ENCODE results near the gene ANKRD33B. TPM values are rescaled to one million over a fixed set of nuclear protein-coding genes. Genes with fewer than 3 reads are reported as not detected.

Gene ANKRD33B
- total RNA-seq, 4 donors from 2014 or later, result 16.7 to 27.0 (median 24.8) TPM

DNA sequence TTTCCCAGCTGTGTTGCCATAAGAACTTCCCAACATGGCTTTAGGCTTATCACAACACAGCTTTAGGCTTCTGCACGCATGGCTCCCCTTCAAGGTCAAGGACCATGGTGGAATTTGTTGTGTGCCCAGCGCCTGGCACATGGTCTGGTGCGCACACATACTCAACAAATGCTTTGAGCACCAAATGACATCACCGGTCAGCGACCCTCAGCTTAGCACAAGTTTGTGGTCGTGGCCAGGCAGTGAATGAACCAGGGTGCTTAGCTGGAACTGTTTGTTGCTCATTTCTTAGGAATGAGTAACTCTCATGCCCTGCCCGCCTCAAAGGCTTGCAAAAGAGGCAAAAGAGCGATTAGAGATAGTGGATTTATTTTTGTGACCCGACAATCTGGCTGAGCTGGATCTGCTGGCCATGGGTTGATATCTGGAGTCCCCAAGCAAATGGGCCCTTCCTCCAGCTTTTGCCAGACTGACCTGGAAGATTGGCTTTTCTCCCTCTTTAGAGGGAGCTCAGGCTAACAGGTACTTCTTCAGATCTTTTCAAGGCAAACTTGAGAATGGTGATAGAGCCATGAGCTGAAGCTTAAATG lies 138.3 kb downstream of the ANKRD33B start:
- H3K27ac ChIP-seq, result no peak overlapping the region
- no peak for DNase-seq (ENCODE audit: low spot score in 2 of 2)

DNA sequence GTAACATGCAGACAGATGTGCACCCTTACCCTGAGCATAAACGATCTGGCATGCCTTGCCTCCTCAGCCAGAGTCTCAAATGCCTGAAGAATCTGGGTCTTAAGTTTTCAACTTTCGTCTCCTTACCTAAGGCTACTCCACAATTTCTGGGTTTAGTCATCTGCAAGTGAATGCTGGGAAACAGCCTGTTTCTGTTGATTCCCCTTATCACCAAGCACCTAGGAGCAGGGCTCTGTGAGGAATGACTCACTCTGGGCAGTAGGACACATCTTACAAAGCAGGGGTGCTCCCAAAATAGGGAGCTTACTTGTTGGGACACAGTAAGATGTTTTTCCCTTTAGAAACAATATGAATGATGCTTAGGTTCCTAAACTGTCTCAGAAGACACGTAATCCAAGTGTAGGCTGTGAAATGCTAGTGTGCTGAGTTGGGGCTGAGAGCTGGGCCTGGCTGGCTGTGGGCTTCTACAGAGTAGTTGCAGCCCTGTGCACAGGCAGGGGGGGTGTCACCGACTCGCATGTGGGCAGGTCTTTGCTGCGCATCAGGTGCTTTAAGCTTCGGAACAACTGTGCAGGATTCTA lies 139.1 kb downstream of the ANKRD33B start:
- WGBS, result 43% methylated on average over 7 of the region's 7 CpGs
- TF ChIP-seq POLR2A (IDR thresholded peaks at IDR 0.05) (no peak), POLR2AphosphoS5 (IDR thresholded peaks at IDR 0.05) (no peak), CTCF (IDR thresholded peaks at IDR 0.05) (no peak), EP300 (IDR thresholded peaks at IDR 0.05) (no peak)
- Histone ChIP-seq H3K4me1 (peaks cover 36% of the 10 kb centered on the region), H3K36me3 (peaks cover 7% of the 10 kb centered on the region), H3K27me3 (no peaks in the 10 kb centered on the region), H3K9me3 (no peaks in the 10 kb centered on the region), H3K27ac (peak overlapping the region; percentile 45), H3K4me3 (no peak overlapping the region)
- DNase-seq (ENCODE audit: low spot score in 2 of 2), result no peak

More for the DNA sequence above, 138.3 kb downstream of the ANKRD33B start:
- H3K4me3 ChIP-seq, result no peak overlapping the region
- WGBS, result 76% methylated on average over 9 of the region's 9 CpGs
- H3K36me3 ChIP-seq, result peaks cover 7% of the 10 kb centered on the region
- no peaks in the 10 kb centered on the region for H3K9me3 ChIP-seq
- peaks cover 36% of the 10 kb centered on the region for H3K4me1 ChIP-seq
- no peaks in the 10 kb centered on the region for H3K27me3 ChIP-seq
- no peak for TF ChIP-seq CTCF (IDR thresholded peaks at IDR 0.05)
- no peak for TF ChIP-seq EP300 (IDR thresholded peaks at IDR 0.05)
- no peak for TF ChIP-seq POLR2A (IDR thresholded peaks at IDR 0.05)
- no peak for TF ChIP-seq POLR2AphosphoS5 (IDR thresholded peaks at IDR 0.05)

GRCh38 chr5:10703676-10704075 lies 139.8 kb downstream of the ANKRD33B start:
- no peak for TF ChIP-seq EP300 (IDR thresholded peaks at IDR 0.05)
- Histone ChIP-seq H3K27me3 (no peaks in the 10 kb centered on the region), H3K27ac (peak overlapping the region; percentile 45), H3K9me3 (no peaks in the 10 kb centered on the region), H3K36me3 (peaks cover 7% of the 10 kb centered on the region), H3K4me3 (no peak overlapping the region), H3K4me1 (peaks cover 36% of the 10 kb centered on the region)
- DNase-seq (ENCODE audit: low spot score in 2 of 2), result no peak
- WGBS, result 46% methylated on average over 5 of the region's 5 CpGs

DNA sequence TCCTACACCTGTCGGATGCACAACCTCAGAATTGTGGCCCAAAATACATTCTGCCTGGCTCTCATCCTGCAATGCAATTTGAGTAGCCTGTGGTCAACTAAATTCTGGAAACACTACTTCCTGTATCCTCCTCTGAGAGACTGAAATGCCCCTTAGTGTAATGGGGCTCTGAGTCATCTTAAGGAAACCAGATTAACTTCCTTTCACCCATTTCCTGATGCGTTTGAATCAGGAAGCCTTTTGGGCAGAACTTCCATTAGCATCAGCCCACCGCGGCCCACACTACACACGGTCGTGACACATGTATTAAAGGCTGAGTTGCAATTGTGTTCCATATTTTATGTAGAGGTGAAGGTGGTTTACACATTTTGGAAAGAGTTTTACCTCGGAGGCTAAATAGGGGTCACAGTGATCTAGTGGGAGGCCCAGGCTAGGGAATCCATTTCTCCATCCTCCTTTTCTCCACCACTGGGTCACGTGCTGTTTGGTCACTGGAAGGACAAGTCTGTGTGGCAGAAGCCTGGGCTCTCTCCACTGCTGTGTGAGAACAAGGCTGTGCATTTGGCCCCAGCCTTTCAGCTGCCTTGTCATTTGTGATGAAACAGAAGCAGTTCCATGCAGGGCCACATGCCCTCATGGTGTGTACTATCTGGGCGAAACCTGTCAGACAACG lies 141.2 kb downstream of the ANKRD33B start:
- 75% methylated on average over 10 of the region's 10 CpGs for WGBS
- DNase-seq (ENCODE audit: low spot score in 2 of 2), result no peak
- Histone ChIP-seq H3K27me3 (no peaks in the 10 kb centered on the region), H3K36me3 (peaks cover 4% of the 10 kb centered on the region), H3K4me1 (peaks cover 36% of the 10 kb centered on the region), H3K9me3 (no peaks in the 10 kb centered on the region), H3K27ac (no peak overlapping the region), H3K4me3 (no peak overlapping the region)
- TF ChIP-seq CTCF (IDR thresholded peaks at IDR 0.05) (no peak), POLR2A (IDR thresholded peaks at IDR 0.05) (no peak), POLR2AphosphoS5 (IDR thresholded peaks at IDR 0.05) (no peak), EP300 (IDR thresholded peaks at IDR 0.05) (no peak)

DNA sequence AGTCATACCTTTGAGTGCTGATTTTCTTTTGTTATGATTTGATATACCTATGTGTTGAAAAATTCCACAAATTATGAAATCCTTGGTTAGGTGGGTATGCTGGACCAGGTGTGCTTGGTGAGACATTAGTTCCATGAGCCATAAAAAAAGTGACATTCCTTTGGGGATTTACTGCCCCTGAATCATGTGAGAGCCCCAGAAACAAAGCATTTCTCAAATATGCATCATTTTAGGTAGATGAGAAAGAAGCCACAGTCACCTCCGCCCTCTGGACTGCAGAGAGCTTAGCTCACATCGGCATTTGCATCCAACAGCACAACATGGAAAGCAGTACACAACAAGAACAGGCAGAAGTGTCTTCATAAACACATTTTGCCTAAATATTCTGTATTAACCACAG lies 141.9 kb downstream of the ANKRD33B start:
- Histone ChIP-seq H3K36me3 (no peaks in the 10 kb centered on the region), H3K9me3 (no peaks in the 10 kb centered on the region), H3K4me1 (peaks cover 36% of the 10 kb centered on the region), H3K27ac (no peak overlapping the region), H3K4me3 (no peak overlapping the region), H3K27me3 (no peaks in the 10 kb centered on the region)
- no peak for DNase-seq (ENCODE audit: low spot score in 2 of 2)
- TF ChIP-seq EP300 (IDR thresholded peaks at IDR 0.05) (no peak), POLR2AphosphoS5 (IDR thresholded peaks at IDR 0.05) (no peak), CTCF (IDR thresholded peaks at IDR 0.05) (no peak), POLR2A (IDR thresholded peaks at IDR 0.05) (no peak)
- 97% methylated on average over 2 of the region's 2 CpGs for WGBS

All from suprapubic skin (tissue), 4 donors.